HEK293 (cell line): ENCODE data around the gene MTOR.
A peak's percentile ranks its signal among the peaks of the same experiment; 100 is the strongest.
"Not testable (repeated sequence)": the region's sequence is repeated elsewhere in the genome, so short reads cannot be mapped to it uniquely, and the experiment has no call there.

Experiments
- CTCF ChIA-PET: fragments of 350-600 bp; formaldehyde crosslinking; extraction: SDS; loops from one replicate; lab custom pipeline; 2021; ENCODE audit warnings: antibody characterized with exemption; lab: Yijun Ruan, JAX
- POLR2A ChIA-PET: fragments of 300-600 bp; formaldehyde crosslinking; extraction: SDS; loops from one replicate; lab custom pipeline; 2020; ENCODE audit warnings: antibody characterized with exemption, inconsistent platforms; lab: Yijun Ruan, JAX
- H3K27ac ChIP-seq: fragments of 200-500 bp; sonication (Bioruptor generic); 2 replicates; pipeline ENCODE4 v1.5.1; 2014; ENCODE audit warnings: low read depth, low read length, control low read depth, inconsistent platforms; ENCODE audit errors: extremely low read depth
- H3K36me3 ChIP-seq, 2 experiments: fragments of 200-500 bp in 1 of 2; sonication (Bioruptor generic) in 1 of 2; 1 replicate in 1 of 2; 2 replicates in 1 of 2; pipeline ENCODE4 v1.5.1; 2014 to 2017; ENCODE audit warnings: inconsistent platforms in 2 of 2, low read length in 2 of 2; ENCODE audit not compliant: control insufficient read depth in 2 of 2, insufficient read depth in 1 of 2
- H3K4me1 ChIP-seq: fragments of 200-500 bp; sonication (Bioruptor generic); 2 replicates; pipeline ENCODE4 v1.5.1; 2014; ENCODE audit warnings: mild to moderate bottlenecking, low read length, inconsistent platforms; ENCODE audit not compliant: control insufficient read depth, insufficient read depth
- H3K4me3 ChIP-seq: 2 replicates; pipeline ENCODE4 v1.5.1; 2011; ENCODE audit warnings: low read depth, mild to moderate bottlenecking, control low read depth, low read length, moderate library complexity
- H3K9me3 ChIP-seq: fragments of 200-500 bp; sonication (Bioruptor generic); 2 replicates; pipeline ENCODE4 v1.5.1; 2014; ENCODE audit warnings: low read depth, low read length, inconsistent platforms; ENCODE audit not compliant: control insufficient read depth, insufficient read depth
- FEZF1 ChIP-seq: fragments of 450-650 bp; formaldehyde crosslinking; IDR thresholded peaks from 2 replicates; pipeline ENCODE4 v1.5.1; 2016; ENCODE audit warnings: missing biosample characterization, missing genetic modification characterization
- GLI2 ChIP-seq: fragments of 450-650 bp; formaldehyde crosslinking; IDR thresholded peaks from 2 replicates; pipeline ENCODE4; 2017; ENCODE audit warnings: missing biosample characterization, missing genetic modification characterization, low read depth, borderline replicate concordance
- GLI4 ChIP-seq: fragments of 450-650 bp; formaldehyde crosslinking; IDR thresholded peaks from 2 replicates; pipeline ENCODE4 v1.5.1; 2016; ENCODE audit warnings: missing biosample characterization, missing genetic modification characterization
- KLF17 ChIP-seq: fragments of 450-650 bp; formaldehyde crosslinking; IDR thresholded peaks from 2 replicates; pipeline ENCODE4 v1.5.1; 2016; ENCODE audit warnings: missing biosample characterization, missing genetic modification characterization
- SP2 ChIP-seq: fragments of 450-650 bp; formaldehyde crosslinking; IDR thresholded peaks from 2 replicates; pipeline ENCODE4 v1.5.1; 2016; ENCODE audit warnings: missing biosample characterization, missing genetic modification characterization
- TRIM28 ChIP-seq: IDR thresholded peaks from 2 replicates; pipeline ENCODE4 v1.6.1; 2011; ENCODE audit warnings: low read length, control low read depth, borderline replicate concordance
- WT1 ChIP-seq: fragments of 450-650 bp; formaldehyde crosslinking; IDR thresholded peaks from 2 replicates; pipeline ENCODE4 v1.5.1; 2016; ENCODE audit warnings: missing biosample characterization, missing genetic modification characterization
- ZBTB6 ChIP-seq: fragments of 450-650 bp; formaldehyde crosslinking; IDR thresholded peaks from 2 replicates; pipeline ENCODE4 v1.5.1; 2017; ENCODE audit warnings: missing biosample characterization, missing genetic modification characterization
- ZFP3 ChIP-seq: fragments of 450-650 bp; formaldehyde crosslinking; IDR thresholded peaks from 2 replicates; pipeline ENCODE4 v1.5.1; 2016; ENCODE audit warnings: low read depth, missing biosample characterization, missing genetic modification characterization
- ZNF146 ChIP-seq: fragments of 450-650 bp; formaldehyde crosslinking; IDR thresholded peaks from 2 replicates; pipeline ENCODE4 v1.5.1; 2016; ENCODE audit warnings: missing biosample characterization, missing genetic modification characterization
- ZNF174 ChIP-seq: fragments of 450-650 bp; formaldehyde crosslinking; IDR thresholded peaks from 2 replicates; pipeline ENCODE4 v1.5.0; 2017; ENCODE audit warnings: missing biosample characterization, mild to moderate bottlenecking, missing genetic modification characterization
- ZNF2 ChIP-seq: fragments of 450-650 bp; formaldehyde crosslinking; IDR thresholded peaks from 2 replicates; pipeline ENCODE4 v1.5.1; 2016; ENCODE audit warnings: missing biosample characterization, missing genetic modification characterization
- ZNF280D ChIP-seq: fragments of 450-650 bp; formaldehyde crosslinking; IDR thresholded peaks from 2 replicates; pipeline ENCODE4 v1.5.1; 2016; ENCODE audit warnings: missing biosample characterization, missing genetic modification characterization
- ZNF302 ChIP-seq: fragments of 450-650 bp; formaldehyde crosslinking; IDR thresholded peaks from 2 replicates; pipeline ENCODE4 v1.5.1; 2016; ENCODE audit warnings: missing biosample characterization, missing genetic modification characterization, low read depth
- ZNF529 ChIP-seq: fragments of 450-650 bp; formaldehyde crosslinking; IDR thresholded peaks from 2 replicates; pipeline ENCODE4 v1.5.1; 2017; ENCODE audit warnings: missing genetic modification characterization, missing biosample characterization; ENCODE audit not compliant: insufficient replicate concordance
- ZNF629 ChIP-seq: fragments of 450-650 bp; formaldehyde crosslinking; IDR thresholded peaks from 2 replicates; pipeline ENCODE4 v1.5.1; 2017; ENCODE audit warnings: missing biosample characterization, missing genetic modification characterization
- TF ChIP-seq, protein P1 (sequence below): fragments of 450-650 bp; formaldehyde crosslinking; IDR thresholded peaks from 2 replicates; pipeline ENCODE4 v1.5.1; 2016; ENCODE audit warnings: missing biosample characterization, missing genetic modification characterization
- TF ChIP-seq, protein P2 (sequence below): fragments of 450-650 bp; formaldehyde crosslinking; IDR thresholded peaks from 2 replicates; pipeline ENCODE4 v1.5.1; 2016; ENCODE audit warnings: missing biosample characterization, missing genetic modification characterization, borderline replicate concordance

The MTOR gene

GRCh38 chr1:11166744-11167143 lies 95.6 kb downstream of the MTOR start:
- TF ChIP-seq ZNF146 (tag by site-specific recombination) = peak; percentile 97
- TF ChIP-seq ZNF280D (tag by site-specific recombination) = peak; percentile 86
- TF ChIP-seq, protein P1, sequence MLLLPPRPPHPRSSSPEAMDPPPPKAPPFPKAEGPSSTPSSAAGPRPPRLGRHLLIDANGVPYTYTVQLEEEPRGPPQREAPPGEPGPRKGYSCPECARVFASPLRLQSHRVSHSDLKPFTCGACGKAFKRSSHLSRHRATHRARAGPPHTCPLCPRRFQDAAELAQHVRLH (tag by site-specific recombination) = peak; percentile 86
- POLR2A ChIA-PET, H3K9me3 ChIP-seq, H3K4me1 ChIP-seq, H3K27ac ChIP-seq, H3K4me3 ChIP-seq: not testable (repeated sequence)
- CTCF ChIA-PET = interaction anchor here (0.6 kb wide), 1 partner anchor 66 kb away, joined by 3 read pairs; no protein-coding TSS in a partner anchor
- peaks cover 0 to 30% of the 10 kb centered on the region in 2 experiments; a peak in 2 of 3 replicates for H3K36me3 ChIP-seq

DNA sequence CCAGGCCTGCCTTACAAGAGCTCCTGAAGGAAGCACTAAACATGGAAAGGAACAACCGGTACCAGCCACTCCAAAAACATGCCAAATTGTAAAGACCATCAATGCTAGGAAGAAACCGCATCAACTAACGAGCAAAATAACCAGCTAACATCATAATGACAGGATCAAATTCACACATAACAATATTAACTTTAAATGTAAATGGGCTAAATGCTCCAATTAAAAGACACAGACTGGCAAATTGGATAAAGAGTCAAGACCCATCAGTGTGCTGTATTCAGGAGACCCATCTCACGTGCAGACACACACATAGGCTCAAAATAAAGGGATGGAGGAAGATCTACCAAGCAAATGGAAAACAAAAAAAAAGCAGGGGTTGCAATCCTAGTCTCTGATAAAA lies 99.6 kb downstream of the MTOR start:
- peak; percentile 39 for TF ChIP-seq ZNF529
- H3K27ac ChIP-seq, CTCF ChIA-PET, H3K4me1 ChIP-seq, H3K9me3 ChIP-seq, H3K4me3 ChIP-seq, POLR2A ChIA-PET: not testable (repeated sequence)
- peaks cover 0 to 41% of the 10 kb centered on the region in 2 experiments; a peak in 2 of 3 replicates for H3K36me3 ChIP-seq

GRCh38 chr1:11158720-11159321 lies 103.5 kb downstream of the MTOR start:
- ChIA-PET POLR2A (interaction anchor here (1.8 kb wide), 1 partner anchor 59 kb away, joined by 4 read pairs; the partner anchor contains the start of gene EXOSC10), CTCF (interaction anchor here (0.6 kb wide), 2 partner anchors 11 to 486 kb away, joined by 3 read pairs; no protein-coding TSS in a partner anchor)
- Histone ChIP-seq H3K36me3 (peaks cover 7 to 61% of the 10 kb centered on the region in 2 experiments; a peak in 2 of 3 replicates), H3K4me1 (no peaks in the 10 kb centered on the region), H3K9me3 (no peaks in the 10 kb centered on the region), H3K4me3 (no peak overlapping the region), H3K27ac (no peak overlapping the region)
- TF ChIP-seq GLI4 (tag by site-specific recombination) = no peak
- TF ChIP-seq ZFP3 (tag by site-specific recombination) = no peak
- TF ChIP-seq WT1 (tag by site-specific recombination) = no peak
- no peak for TF ChIP-seq ZNF302 (tag by site-specific recombination)
- no peak for TF ChIP-seq KLF17 (tag by site-specific recombination)
- TF ChIP-seq ZBTB6 = no peak
- TF ChIP-seq, protein P2, sequence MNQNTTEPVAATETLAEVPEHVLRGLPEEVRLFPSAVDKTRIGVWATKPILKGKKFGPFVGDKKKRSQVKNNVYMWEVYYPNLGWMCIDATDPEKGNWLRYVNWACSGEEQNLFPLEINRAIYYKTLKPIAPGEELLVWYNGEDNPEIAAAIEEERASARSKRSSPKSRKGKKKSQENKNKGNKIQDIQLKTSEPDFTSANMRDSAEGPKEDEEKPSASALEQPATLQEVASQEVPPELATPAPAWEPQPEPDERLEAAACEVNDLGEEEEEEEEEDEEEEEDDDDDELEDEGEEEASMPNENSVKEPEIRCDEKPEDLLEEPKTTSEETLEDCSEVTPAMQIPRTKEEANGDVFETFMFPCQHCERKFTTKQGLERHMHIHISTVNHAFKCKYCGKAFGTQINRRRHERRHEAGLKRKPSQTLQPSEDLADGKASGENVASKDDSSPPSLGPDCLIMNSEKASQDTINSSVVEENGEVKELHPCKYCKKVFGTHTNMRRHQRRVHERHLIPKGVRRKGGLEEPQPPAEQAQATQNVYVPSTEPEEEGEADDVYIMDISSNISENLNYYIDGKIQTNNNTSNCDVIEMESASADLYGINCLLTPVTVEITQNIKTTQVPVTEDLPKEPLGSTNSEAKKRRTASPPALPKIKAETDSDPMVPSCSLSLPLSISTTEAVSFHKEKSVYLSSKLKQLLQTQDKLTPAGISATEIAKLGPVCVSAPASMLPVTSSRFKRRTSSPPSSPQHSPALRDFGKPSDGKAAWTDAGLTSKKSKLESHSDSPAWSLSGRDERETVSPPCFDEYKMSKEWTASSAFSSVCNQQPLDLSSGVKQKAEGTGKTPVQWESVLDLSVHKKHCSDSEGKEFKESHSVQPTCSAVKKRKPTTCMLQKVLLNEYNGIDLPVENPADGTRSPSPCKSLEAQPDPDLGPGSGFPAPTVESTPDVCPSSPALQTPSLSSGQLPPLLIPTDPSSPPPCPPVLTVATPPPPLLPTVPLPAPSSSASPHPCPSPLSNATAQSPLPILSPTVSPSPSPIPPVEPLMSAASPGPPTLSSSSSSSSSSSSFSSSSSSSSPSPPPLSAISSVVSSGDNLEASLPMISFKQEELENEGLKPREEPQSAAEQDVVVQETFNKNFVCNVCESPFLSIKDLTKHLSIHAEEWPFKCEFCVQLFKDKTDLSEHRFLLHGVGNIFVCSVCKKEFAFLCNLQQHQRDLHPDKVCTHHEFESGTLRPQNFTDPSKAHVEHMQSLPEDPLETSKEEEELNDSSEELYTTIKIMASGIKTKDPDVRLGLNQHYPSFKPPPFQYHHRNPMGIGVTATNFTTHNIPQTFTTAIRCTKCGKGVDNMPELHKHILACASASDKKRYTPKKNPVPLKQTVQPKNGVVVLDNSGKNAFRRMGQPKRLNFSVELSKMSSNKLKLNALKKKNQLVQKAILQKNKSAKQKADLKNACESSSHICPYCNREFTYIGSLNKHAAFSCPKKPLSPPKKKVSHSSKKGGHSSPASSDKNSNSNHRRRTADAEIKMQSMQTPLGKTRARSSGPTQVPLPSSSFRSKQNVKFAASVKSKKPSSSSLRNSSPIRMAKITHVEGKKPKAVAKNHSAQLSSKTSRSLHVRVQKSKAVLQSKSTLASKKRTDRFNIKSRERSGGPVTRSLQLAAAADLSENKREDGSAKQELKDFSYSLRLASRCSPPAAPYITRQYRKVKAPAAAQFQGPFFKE = no peak
- no peak for TF ChIP-seq ZNF174
- TF ChIP-seq ZNF2 (tag by site-specific recombination) = no peak
- no peak for TF ChIP-seq FEZF1 (tag by site-specific recombination)
- no peak for TF ChIP-seq GLI2 (tag by site-specific recombination)
- no peak for TF ChIP-seq ZNF629 (tag by site-specific recombination)
- no peak for TF ChIP-seq ZNF529
- TF ChIP-seq TRIM28 = no peak
- no peak for TF ChIP-seq SP2 (tag by site-specific recombination)
